ENCODE measurements around the gene CEP97.

Gene CEP97

DNA sequence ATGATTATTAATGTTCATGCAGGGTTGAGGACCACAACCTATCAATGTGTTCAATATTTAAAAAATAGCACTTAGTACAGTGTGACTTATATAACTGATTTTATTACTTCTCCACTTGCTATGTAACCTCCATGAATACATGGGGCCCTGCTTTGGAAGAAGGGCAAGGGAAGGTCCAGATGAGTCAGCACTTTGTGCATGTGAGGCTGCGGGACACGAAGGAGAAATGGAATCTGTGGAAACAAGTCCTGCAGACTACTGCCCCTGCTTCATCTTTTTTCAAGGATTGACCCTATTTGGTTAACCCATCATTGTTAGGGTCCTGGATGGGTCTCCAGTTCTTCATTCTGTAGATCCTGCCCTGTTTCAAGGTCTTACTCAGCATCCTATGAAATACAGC, 56.2 kb downstream of the CEP97 start:
- Histone ChIP-seq H3K4me3 (ENCODE audit: low read depth in 1 of 2, low read length in 2 of 2) (peak overlapping the region in 1 of 2 donors; percentile 71), H3K9me3 (ENCODE audit: low read length) (no peaks in the 10 kb centered on the region), H3K27ac (ENCODE audit: low read depth, low read length) (no peak overlapping the region), H3K9ac (ENCODE audit: low read length) (no peak overlapping the region), H3K4me1 (ENCODE audit: insufficient read depth, low read length) (peaks cover 19% of the 10 kb centered on the region), H3K27me3 (ENCODE audit: control insufficient read depth in 1 of 2, insufficient read depth in 2 of 2, low read length in 2 of 2) (no peaks in the 10 kb centered on the region), H3K36me3 (ENCODE audit: insufficient read depth, low read length) (peaks cover 25% of the 10 kb centered on the region)

DNA sequence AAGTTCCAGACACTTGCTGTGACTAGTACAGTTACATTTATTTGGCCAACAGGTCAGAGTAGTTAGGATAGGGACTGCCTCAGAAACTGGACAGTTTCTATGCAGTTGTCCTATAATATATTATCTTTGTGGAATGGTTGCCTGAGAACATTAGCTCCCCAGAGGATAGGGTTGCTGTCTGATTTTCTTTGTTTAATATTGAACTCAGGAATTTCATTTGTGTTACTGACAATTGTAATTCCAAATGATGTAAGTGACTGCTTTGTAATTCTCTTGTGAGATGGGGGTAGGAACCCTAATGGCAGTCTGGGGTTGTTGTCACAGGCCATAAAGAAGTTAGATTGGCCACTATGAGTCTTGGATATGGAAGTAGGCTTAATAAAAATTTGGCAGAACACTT, 56.8 kb downstream of the CEP97 start:
- H3K36me3 ChIP-seq (ENCODE audit: insufficient read depth, low read length) = peaks cover 30% of the 10 kb centered on the region
- H3K27me3 ChIP-seq (ENCODE audit: control insufficient read depth in 1 of 2, insufficient read depth in 2 of 2, low read length in 2 of 2) = no peaks in the 10 kb centered on the region
- H3K4me3 ChIP-seq (ENCODE audit: low read depth in 1 of 2, low read length in 2 of 2) = no peak overlapping the region
- peaks cover 19% of the 10 kb centered on the region for H3K4me1 ChIP-seq (ENCODE audit: insufficient read depth, low read length)
- H3K9ac ChIP-seq (ENCODE audit: low read length) = no peak overlapping the region
- H3K9me3 ChIP-seq (ENCODE audit: low read length) = no peaks in the 10 kb centered on the region
- no peak overlapping the region for H3K27ac ChIP-seq (ENCODE audit: low read depth, low read length)

DNA sequence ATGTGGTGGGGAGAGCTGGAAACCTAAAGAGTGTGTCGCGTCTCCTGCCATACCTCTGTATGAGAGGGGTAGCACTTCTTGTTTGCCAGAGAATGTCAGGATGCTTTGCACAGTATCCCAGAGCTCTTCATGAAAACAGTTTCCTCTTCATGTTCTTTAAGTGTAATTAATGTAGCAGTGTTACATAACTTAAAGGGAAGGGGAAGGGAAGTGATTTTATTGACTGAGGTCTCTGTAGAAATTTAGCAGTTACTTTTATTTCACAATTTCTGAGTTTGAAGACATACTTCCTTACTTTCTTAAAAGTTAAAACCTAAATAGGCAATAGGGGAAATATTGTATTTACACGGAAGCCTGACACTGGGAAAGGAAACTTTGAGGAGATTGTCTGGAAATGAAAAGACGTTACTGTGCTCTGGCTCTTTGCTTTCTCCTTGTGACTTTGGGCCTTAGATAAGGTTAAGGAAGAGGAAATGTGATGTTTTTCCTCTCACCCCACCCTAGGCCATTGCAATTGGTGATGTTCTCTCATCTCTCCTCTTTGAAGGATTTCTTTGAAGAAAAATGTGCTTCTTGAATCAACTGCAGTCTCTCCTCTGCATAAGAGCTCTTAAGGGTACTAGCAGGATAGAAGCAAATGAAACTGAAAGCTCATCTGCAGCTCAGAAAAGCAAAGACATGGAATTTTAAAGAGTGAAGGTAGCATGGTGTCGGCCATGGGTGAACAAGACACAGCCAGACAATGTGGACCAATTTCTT, 60.6 kb downstream of the CEP97 start:
- no peaks in the 10 kb centered on the region for H3K27me3 ChIP-seq (ENCODE audit: control insufficient read depth in 1 of 2, insufficient read depth in 2 of 2, low read length in 2 of 2)
- H3K9ac ChIP-seq (ENCODE audit: low read length) = no peak overlapping the region
- H3K4me3 ChIP-seq (ENCODE audit: low read depth in 1 of 2, low read length in 2 of 2) = no peak overlapping the region
- no peaks in the 10 kb centered on the region for H3K9me3 ChIP-seq (ENCODE audit: low read length)
- peaks cover 44% of the 10 kb centered on the region for H3K36me3 ChIP-seq (ENCODE audit: insufficient read depth, low read length)
- H3K4me1 ChIP-seq (ENCODE audit: insufficient read depth, low read length) = peaks cover 10% of the 10 kb centered on the region
- no peak overlapping the region for H3K27ac ChIP-seq (ENCODE audit: low read depth, low read length)

DNA sequence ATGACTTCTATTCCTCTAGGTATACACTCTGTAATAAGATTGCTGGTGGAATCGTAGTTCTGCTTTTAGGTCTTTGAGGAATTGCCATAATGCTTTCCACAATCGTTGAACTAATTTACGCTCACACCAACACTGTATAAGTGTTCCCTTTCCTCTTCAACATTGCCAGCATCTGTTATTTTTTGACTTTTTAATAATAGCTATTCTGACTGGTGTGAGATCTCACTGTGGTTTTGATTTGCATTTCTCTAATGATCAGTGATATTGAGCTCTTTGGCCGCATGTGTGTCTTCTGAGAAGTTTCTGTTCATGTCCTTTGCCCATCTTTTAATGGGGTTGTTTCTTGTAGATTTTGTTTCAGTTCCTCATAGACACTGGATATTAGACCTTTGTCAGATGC, 67.4 kb downstream of the CEP97 start:
- Histone ChIP-seq H3K9me3 (ENCODE audit: low read length) (no peaks in the 10 kb centered on the region), H3K36me3 (ENCODE audit: insufficient read depth, low read length) (peaks cover 34% of the 10 kb centered on the region), H3K4me3 (ENCODE audit: low read depth in 1 of 2, low read length in 2 of 2) (no peak overlapping the region), H3K4me1 (ENCODE audit: insufficient read depth, low read length) (no peaks in the 10 kb centered on the region), H3K9ac (ENCODE audit: low read length) (no peak overlapping the region), H3K27me3 (ENCODE audit: control insufficient read depth in 1 of 2, insufficient read depth in 2 of 2, low read length in 2 of 2) (no peaks in the 10 kb centered on the region), H3K27ac (ENCODE audit: low read depth, low read length) (no peak overlapping the region)

DNA sequence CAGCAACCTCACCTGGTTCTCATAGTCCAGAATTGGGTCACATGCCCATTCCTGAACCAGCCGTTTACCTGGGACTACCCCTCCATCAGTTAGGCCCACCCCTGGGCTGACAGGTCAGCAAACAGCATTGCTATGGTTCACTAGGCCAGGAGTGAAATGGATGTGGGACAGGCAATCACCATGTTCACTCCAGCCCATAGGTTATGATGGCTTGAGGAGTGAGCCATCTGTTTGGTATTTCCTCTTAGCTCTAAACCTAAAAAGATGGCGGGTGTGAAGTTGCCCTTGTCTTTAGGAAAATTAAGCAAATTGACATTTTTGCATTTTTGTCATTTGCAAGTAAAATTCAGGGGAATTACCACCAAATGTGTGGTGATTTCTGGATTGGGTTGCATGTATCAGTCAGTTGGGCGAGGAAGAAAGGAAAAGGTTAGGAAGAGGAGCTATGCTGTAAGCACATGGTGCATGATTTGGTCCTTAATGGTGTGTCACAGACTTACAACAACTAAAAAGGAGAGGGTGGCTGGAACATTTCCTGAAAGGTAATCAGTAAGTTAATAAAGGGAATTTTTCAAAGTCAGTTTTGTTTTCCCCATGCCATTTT, 71.8 kb downstream of the CEP97 start:
- Histone ChIP-seq H3K27me3 (ENCODE audit: control insufficient read depth in 1 of 2, insufficient read depth in 2 of 2, low read length in 2 of 2) (no peaks in the 10 kb centered on the region), H3K36me3 (ENCODE audit: insufficient read depth, low read length) (peaks cover 16% of the 10 kb centered on the region), H3K9ac (ENCODE audit: low read length) (no peak overlapping the region), H3K4me3 (ENCODE audit: low read depth in 1 of 2, low read length in 2 of 2) (no peak overlapping the region), H3K4me1 (ENCODE audit: insufficient read depth, low read length) (no peaks in the 10 kb centered on the region), H3K9me3 (ENCODE audit: low read length) (no peaks in the 10 kb centered on the region), H3K27ac (ENCODE audit: low read depth, low read length) (no peak overlapping the region)

DNA sequence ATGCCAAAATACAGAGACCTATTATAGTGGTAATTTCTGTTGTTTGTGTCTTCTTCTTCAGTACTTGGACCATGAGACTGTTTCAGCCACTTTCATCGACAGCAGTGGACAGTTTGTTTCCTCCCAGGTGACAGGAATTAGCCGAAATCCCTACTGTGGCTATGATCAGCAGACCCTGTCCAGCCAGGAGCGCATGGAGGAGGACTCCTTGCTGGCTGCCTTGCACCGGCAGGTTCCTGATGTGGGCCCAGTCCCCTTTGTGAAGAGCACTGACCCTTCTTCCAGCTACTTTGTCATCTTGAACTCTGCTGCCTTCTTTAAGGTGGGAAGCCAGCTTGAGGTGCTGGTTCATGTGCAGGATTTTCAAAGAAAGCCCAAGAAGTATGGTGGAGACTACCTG, 76.8 kb downstream of the CEP97 start:
- H3K27ac ChIP-seq (ENCODE audit: low read depth, low read length) = no peak overlapping the region
- peaks cover 5% of the 10 kb centered on the region for H3K4me1 ChIP-seq (ENCODE audit: insufficient read depth, low read length)
- H3K4me3 ChIP-seq (ENCODE audit: low read depth in 1 of 2, low read length in 2 of 2) = no peak overlapping the region
- no peaks in the 10 kb centered on the region for H3K9me3 ChIP-seq (ENCODE audit: low read length)
- H3K9ac ChIP-seq (ENCODE audit: low read length) = no peak overlapping the region
- peaks cover 16% of the 10 kb centered on the region for H3K36me3 ChIP-seq (ENCODE audit: insufficient read depth, low read length)
- H3K27me3 ChIP-seq (ENCODE audit: control insufficient read depth in 1 of 2, insufficient read depth in 2 of 2, low read length in 2 of 2) = no peaks in the 10 kb centered on the region

DNA sequence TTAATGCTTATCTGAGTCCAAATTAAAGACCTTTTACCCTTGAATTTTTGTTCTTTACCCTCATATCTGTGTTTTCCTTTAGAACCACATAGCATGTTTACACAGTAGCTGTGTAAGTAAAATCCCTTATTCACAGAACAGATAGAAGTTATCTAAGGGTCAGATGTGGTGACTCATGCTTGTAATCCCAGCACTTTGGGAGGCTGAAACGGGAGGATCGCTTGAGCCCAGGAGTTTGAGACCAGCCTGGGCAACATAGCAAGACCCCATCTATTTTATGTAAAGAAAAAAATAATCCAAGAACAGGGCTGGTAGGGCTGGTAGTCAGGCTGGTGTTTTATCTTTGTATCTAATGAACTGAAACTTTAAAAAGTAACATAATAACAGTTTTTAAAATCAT, 77.8 kb downstream of the CEP97 start:
- no peaks in the 10 kb centered on the region for H3K27me3 ChIP-seq (ENCODE audit: control insufficient read depth in 1 of 2, insufficient read depth in 2 of 2, low read length in 2 of 2)
- peaks cover 12% of the 10 kb centered on the region for H3K36me3 ChIP-seq (ENCODE audit: insufficient read depth, low read length)
- no peak overlapping the region for H3K9ac ChIP-seq (ENCODE audit: low read length)
- H3K4me1 ChIP-seq (ENCODE audit: insufficient read depth, low read length) = peaks cover 5% of the 10 kb centered on the region
- H3K27ac ChIP-seq (ENCODE audit: low read depth, low read length) = no peak overlapping the region
- H3K9me3 ChIP-seq (ENCODE audit: low read length) = no peaks in the 10 kb centered on the region
- H3K4me3 ChIP-seq (ENCODE audit: low read depth in 1 of 2, low read length in 2 of 2) = no peak overlapping the region

DNA sequence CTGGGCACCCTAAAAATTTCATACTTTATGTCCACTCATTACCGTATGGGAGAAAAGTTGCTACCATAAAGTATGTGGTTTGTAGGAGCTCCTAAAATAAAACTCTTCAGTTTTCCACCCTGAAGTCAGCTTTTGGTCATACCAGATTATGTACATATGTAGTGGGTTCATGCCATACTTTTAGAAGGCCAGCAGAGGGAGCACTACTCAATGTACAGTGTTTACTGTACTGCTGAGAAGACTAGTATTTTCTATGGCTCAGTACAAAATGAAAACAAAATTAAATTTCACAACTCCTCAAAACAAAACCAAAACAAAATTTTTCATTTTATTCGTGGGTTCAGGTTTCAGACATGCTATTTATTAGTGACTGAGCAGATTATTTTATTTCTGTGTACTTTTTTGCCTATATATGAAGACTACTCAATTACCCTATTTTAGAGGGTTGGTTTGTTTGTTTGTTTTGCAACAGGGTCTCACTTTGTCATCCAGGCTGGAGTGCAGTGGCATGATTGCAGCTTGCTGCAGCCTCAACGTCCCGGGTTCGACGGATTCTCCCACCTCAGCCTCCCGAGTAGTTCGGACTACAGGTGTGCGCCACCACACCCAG, 78.9 kb downstream of the CEP97 start:
- H3K27ac ChIP-seq (ENCODE audit: low read depth, low read length) = no peak overlapping the region
- H3K9me3 ChIP-seq (ENCODE audit: low read length) = no peaks in the 10 kb centered on the region
- H3K9ac ChIP-seq (ENCODE audit: low read length) = no peak overlapping the region
- no peak overlapping the region for H3K4me3 ChIP-seq (ENCODE audit: low read depth in 1 of 2, low read length in 2 of 2)
- H3K36me3 ChIP-seq (ENCODE audit: insufficient read depth, low read length) = peaks cover 12% of the 10 kb centered on the region
- peaks cover 5% of the 10 kb centered on the region for H3K4me1 ChIP-seq (ENCODE audit: insufficient read depth, low read length)
- no peaks in the 10 kb centered on the region for H3K27me3 ChIP-seq (ENCODE audit: control insufficient read depth in 1 of 2, insufficient read depth in 2 of 2, low read length in 2 of 2)

DNA sequence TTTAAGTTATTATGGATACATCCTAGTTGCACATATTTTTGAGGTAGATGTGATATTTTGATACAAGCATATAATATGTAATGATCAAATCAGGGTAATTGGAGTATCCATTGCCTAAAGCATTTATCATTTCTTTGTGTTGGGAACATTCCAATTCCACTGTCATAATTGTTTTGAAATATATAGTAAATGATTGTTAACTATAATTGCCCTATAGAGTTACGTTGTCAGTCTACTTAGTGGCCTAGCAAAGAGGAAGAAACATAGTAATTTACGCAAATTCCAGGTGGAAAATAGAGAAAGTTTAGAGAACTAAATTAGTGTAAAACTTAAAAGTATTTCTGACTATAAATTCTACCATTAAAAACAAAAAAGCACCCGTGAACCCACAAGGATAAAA, 79.5 kb downstream of the CEP97 start:
- Histone ChIP-seq H3K27ac (ENCODE audit: low read depth, low read length) (no peak overlapping the region), H3K27me3 (ENCODE audit: control insufficient read depth in 1 of 2, insufficient read depth in 2 of 2, low read length in 2 of 2) (no peaks in the 10 kb centered on the region), H3K9ac (ENCODE audit: low read length) (no peak overlapping the region), H3K4me3 (ENCODE audit: low read depth in 1 of 2, low read length in 2 of 2) (no peak overlapping the region), H3K4me1 (ENCODE audit: insufficient read depth, low read length) (peaks cover 7% of the 10 kb centered on the region), H3K9me3 (ENCODE audit: low read length) (no peaks in the 10 kb centered on the region), H3K36me3 (ENCODE audit: insufficient read depth, low read length) (peaks cover 12% of the 10 kb centered on the region)

DNA sequence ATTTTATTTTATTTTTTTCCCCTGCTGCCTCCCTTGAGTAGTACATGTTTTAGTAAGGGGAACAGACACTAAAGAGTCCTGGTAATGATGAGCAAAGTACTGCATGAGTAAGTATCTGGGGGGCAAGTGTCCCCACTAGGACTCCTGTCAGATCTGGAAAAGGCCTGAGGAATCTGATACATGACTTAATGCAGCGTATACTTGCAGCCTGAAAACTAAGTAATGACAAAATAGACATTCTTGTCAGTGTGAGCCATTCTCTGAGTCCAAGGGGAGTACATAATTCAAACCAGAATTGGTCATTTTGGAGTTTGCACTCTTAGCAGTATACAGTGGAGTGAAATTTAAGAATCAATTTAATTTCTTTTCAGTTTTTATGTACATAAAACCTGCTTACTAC, 82.1 kb downstream of the CEP97 start:
- Histone ChIP-seq H3K36me3 (ENCODE audit: insufficient read depth, low read length) (peaks cover 12% of the 10 kb centered on the region), H3K4me3 (ENCODE audit: low read depth in 1 of 2, low read length in 2 of 2) (no peak overlapping the region), H3K4me1 (ENCODE audit: insufficient read depth, low read length) (peaks cover 21% of the 10 kb centered on the region), H3K27me3 (ENCODE audit: control insufficient read depth in 1 of 2, insufficient read depth in 2 of 2, low read length in 2 of 2) (no peaks in the 10 kb centered on the region), H3K27ac (ENCODE audit: low read depth, low read length) (no peak overlapping the region), H3K9ac (ENCODE audit: low read length) (no peak overlapping the region), H3K9me3 (ENCODE audit: low read length) (no peaks in the 10 kb centered on the region)

DNA sequence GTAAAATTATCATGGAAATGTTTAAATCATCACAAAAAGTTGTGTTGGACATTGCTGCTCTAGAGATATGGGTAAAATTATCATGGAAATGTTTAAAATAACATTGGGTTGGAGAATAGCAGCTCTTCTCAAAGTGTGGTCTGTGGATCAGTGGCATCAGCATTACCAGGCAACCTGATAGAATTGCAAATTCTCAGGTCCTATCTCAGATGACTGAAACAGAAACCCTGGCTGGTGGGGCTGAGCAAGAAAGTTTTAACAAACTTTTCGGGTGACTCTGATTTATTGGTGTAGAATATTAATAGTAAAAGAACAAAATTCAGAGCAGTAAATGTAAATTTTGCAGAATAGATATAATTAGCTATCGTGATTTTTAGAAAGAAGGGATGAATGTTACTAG, 83.5 kb downstream of the CEP97 start:
- H3K27me3 ChIP-seq (ENCODE audit: control insufficient read depth in 1 of 2, insufficient read depth in 2 of 2, low read length in 2 of 2) = no peaks in the 10 kb centered on the region
- H3K9me3 ChIP-seq (ENCODE audit: low read length) = no peaks in the 10 kb centered on the region
- H3K27ac ChIP-seq (ENCODE audit: low read depth, low read length) = no peak overlapping the region
- H3K4me3 ChIP-seq (ENCODE audit: low read depth in 1 of 2, low read length in 2 of 2) = no peak overlapping the region
- peaks cover 21% of the 10 kb centered on the region for H3K4me1 ChIP-seq (ENCODE audit: insufficient read depth, low read length)
- H3K9ac ChIP-seq (ENCODE audit: low read length) = no peak overlapping the region
- H3K36me3 ChIP-seq (ENCODE audit: insufficient read depth, low read length) = peaks cover 5% of the 10 kb centered on the region

Measured in muscle layer of colon (tissue), 2 donors.